HG02884 (cell line): ENCODE results near the gene RETN.

Experiments used
- ATAC-seq: cut with Tn5 transposase; IDR thresholded peaks from one replicate; pipeline ENCODE4 v1.9.1; 2021; ENCODE audit warnings: mild to moderate bottlenecking, moderate library complexity; ENCODE audit not compliant: unreplicated experiment

RETN gene

DNA sequence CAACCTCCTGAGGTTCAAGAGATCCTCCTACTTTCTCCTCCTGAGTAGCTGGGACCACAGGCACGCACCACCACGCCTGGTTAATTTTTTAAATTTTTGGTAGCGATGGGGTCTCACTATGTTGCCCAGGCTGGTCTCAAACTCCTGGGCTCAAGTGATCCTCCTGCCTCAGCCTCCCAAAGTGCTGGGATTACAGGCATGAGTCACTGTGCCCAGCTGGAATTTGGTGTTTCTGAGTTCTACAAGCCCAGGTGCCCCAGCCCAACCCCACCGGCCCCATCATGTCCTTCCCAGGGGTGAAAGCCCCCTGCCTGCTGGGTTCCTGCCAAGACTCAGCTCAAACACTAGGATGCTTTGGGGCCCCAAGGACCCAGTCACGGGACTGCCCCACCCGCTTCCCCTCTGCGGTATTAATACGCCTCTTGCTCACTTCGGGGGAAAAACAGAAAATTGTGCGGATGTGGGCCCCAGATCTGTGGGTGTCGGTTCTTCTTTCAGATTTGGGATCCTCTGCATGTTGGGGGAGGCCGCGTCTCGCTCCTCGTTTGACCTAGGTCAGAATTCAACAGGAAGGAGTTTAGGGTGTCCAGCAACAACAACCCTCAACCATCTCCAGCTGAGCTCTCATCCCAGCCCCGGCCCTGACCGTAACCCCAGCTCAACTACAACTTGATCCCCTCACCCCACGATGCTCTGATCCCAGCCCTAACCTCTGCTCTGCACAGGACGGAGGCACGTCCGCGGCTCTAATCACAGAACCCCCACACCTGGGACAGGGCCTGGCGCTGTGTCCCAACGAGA is 36.7 kb downstream of the RETN start:
- peak; percentile 41 for ATAC-seq

DNA sequence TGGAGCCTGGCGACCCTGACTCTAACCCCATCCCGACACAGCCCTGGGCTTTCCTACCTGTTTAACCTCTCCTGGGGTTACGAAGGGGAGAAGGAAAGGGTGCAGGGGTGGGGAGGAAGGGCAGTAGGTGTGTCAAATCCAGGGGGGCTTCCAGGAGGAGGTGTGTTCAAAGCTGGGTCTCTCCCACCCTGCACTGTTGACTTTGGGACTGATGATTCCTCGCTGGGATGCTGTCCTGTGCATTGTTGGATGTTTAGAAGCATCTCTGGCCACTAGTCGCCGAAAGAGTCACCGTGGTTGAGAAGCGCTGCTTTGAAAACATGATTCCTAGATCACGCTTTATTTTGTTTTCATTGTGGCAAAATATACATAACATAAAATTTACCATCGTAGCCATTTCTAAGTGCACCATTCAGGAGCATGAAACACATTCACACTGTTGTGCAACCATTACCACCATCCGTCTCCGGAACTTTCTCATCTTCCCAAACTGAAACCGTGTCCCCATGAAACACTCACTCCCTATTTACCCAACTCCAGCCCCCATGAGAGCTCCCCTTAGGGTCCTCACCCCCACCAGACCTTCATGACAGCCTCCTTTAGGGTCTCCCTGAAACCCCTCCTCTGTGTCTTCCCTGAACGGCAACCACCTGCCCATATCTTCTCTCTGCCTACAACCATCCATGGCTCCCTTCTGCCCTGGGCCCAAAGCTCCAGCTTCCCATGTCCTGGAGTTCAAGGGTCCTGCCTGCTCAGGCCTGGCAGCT is 37.5 kb downstream of the RETN start:
- no peak for ATAC-seq

DNA sequence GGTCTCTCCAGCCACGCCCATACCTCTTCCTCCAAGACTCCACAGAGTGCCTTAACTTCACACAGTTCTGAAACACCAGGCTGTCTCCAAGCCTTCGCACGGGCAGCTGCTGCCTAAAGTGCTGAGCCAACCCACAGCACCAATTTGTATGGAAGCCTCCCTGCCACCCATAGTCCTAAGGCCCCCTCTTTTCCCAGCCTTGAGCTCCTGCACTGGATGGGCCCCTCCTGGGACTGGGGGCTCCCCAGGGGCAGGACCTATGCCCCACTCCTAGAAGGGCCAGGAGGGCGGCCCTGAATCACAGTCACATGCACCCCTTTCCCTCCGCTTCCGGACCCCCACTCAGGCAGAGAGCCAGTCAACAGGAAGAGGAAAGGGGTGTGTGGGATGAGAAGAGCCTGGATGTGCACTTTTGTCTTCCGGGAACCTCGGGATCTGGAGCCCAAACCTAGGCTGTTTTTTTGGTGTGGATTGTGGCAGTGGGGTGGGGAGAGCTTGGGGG is 38.2 kb downstream of the RETN start:
- no peak for ATAC-seq

DNA sequence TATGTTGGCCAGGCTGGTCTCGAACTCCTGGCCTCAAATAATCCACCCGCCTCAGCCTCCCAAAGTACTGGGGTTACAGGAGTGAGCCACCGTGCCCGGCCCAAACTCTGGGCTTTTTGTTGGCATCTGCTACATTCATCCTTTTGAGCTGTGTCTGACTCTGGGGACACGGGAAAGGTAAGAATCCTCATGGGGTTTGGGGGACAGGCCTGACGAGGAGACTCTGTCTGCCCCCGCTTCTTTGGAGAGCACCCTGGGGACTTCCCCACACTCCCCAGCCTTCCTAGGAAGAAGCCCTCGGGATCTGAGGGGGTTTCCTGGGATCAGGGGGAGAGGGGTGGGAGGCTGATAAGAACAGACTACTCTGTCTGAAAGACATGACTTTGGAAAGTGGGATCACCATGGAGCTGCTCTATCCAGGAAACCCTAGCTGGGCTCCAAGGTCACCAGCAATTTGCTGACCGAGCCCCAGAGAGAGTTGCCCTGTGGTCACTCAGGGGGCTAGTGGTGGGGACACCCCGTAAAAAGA is 41.1 kb downstream of the RETN start:
- ATAC-seq: no peak

DNA sequence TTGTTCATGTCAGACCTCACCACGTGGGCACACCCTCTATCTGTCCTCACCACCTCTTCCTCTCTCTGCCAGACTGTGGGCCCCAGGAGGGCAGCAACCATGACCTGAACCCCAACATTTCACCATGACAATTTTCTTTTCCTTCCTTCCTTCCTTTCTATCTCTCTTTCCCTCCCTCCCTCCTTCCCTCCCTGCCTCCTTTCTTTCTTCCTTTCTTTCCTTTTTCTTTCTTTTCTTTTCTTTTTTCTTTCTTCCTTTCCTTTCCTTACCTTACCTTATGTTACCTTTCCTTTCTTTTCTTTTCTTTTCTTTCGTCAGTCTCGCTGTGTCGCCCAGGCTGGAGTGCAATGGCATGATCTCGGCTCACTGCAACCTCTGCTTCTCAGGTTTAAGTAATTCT is 41.8 kb downstream of the RETN start:
- ATAC-seq: no peak

DNA sequence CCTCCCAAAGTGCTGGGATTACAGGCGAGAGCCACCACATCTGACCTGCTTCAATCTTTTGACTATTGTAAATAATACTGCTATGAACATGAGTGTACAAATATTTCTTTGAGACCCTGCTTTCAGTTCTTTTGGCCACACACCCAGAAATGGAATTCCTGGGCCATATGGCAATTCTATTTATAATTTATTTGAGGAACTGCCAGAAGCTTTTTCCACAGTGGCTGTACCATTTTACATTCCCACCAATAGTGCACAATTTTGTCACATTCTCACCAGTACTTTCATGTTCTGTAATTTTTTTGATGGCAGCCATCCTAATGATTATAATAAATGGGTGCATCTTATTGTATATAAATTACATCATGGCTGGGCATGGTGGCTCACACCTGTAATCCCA is 46.8 kb downstream of the RETN start:
- ATAC-seq: no peak

DNA sequence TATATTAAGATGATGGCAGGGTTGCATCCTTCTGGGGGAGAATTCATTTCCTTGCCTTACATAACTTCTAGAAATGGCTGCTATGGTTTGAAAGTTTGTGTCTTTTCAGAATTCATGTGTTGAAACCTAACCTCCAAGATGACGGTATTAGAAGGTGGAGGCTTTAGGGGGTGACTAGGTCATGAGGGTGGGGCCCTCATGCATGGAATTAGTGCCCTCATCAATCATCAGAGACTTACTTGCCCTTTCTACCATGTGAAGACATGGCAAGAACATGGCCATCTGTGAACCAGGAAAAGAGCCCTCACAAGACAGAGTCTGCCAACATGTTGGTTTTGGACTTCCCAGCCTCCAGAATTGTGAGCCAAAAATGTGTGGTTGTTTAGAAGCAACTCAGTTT is 47.9 kb downstream of the RETN start:
- ATAC-seq: no peak

DNA sequence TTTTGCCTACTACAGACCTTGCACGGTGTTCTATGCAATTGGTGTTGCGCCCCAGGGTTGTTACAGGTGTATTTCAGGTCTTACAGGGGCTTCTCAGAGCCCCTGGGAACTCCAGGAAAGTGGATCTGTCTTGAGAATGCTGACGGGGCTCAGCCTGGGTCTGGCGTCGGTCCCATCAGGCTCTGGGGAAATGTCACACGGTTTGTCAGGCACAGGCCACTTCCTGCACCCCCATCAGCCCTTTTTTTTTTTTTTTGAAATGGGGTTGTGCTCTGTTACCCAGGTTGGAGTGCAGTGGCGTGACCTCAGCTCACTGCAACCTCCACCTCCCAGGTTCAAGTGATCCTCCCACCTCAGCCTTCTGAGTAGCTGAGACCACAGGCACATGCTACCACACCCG is 49.8 kb downstream of the RETN start:
- no peak for ATAC-seq
